ENCODE measurements around the gene ACOXL. TPM values are rescaled to one million over a fixed set of nuclear protein-coding genes. Genes with fewer than 3 reads are reported as not detected.
A peak's percentile ranks its signal among the peaks of the same experiment; 100 is the strongest.

The ACOXL gene
- total RNA-seq, 2 experiments from 2014 or later = 0.26 to 0.41 TPM

- POLR2A ChIA-PET = no interaction called here
- Mint-ChIP-seq H3K4me1 (ENCODE audit: low read depth) (peaks cover 14% of the 10 kb centered on the region), H3K27me3 (peaks cover 26% of the 10 kb centered on the region), H3K36me3 (peaks cover 3% of the 10 kb centered on the region), H3K9me3 (peaks cover 14% of the 10 kb centered on the region), H3K27ac (no peak overlapping the region), H3K4me3 (no peak overlapping the region)
- DNase-seq = no peak
- CTCF ChIA-PET = interaction anchor here (1.2 kb wide), 1 partner anchor 15 kb away, joined by 4 read pairs; no protein-coding TSS in a partner anchor
- intact Hi-C loops (cut with micrococcal nuclease) = no loop called here
Observed at GRCh38 chr2:110828330-110828729, 96.0 kb downstream of the ACOXL start.

- H3K9me3 Mint-ChIP-seq = peaks cover 8% of the 10 kb centered on the region
Observed at GRCh38 chr2:110829413-110830146, 97.2 kb downstream of the ACOXL start.

GRCh38 chr2:110832740-110833139 is 100.4 kb downstream of the ACOXL start:
- ChIA-PET POLR2A (no interaction called here), CTCF (interaction anchor here (0.9 to 1.2 kb wide), 3 partner anchors 20 to 26 kb away, joined by 3 to 9 read pairs (median 4); no protein-coding TSS in a partner anchor)
- no peaks in the 10 kb centered on the region for H3K9me3 Mint-ChIP-seq
- H3K27me3 Mint-ChIP-seq = peaks cover 29% of the 10 kb centered on the region
- H3K4me3 Mint-ChIP-seq = no peak overlapping the region
- DNase-seq = no peak
- no peak overlapping the region for H3K27ac Mint-ChIP-seq
- H3K4me1 Mint-ChIP-seq (ENCODE audit: low read depth) = peaks cover 10% of the 10 kb centered on the region
- intact Hi-C loops (cut with micrococcal nuclease) = no loop called here
- no peaks in the 10 kb centered on the region for H3K36me3 Mint-ChIP-seq

More at GRCh38 chr2:110829413-110830146, 97.2 kb downstream of the ACOXL start:
- no peak for DNase-seq
- Mint-ChIP-seq H3K27ac (no peak overlapping the region), H3K36me3 (peaks cover 1% of the 10 kb centered on the region), H3K4me1 (ENCODE audit: low read depth) (peaks cover 17% of the 10 kb centered on the region), H3K27me3 (peaks cover 34% of the 10 kb centered on the region), H3K4me3 (no peak overlapping the region)
- POLR2A ChIA-PET = no interaction called here
- CTCF ChIA-PET = interaction anchor here (0.5 kb wide), 1 partner anchor 55 kb away, joined by 3 read pairs; no protein-coding TSS in a partner anchor
- intact Hi-C loops (cut with micrococcal nuclease) = no loop called here

DNA sequence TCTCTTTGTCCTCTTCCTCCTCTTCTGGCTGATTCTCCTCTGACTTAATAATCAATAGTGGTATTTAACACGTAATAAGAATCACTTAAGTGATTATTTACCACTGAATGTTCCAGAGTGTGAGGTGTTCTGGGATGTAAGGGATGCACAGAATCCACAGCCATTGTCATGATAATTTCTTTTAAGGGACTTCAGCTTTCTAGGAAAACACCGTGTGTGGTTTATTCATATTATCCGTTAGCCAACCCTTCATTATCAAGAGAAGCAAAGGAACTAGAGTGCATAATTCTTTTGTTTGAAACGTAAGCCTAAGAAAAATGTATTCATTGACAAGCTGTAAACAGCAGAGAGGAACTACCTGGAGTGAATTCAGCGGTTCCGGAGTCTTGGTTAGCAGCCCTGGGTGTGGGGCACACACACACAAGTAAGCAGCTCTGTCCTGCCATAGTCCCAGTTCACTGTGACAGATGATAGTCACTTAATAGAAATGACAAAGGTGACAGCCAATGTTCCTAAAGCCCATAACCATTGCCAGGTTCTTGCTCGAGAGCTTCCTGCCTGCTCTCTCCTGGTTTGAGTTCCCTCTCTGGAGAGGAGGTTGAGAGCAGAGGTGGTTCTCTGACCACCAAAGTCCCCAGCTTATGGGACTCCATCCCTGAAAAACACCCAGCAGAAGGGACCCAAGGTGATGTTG is 101.9 kb downstream of the ACOXL start:
- Mint-ChIP-seq H3K4me3 (no peak overlapping the region), H3K27ac (no peak overlapping the region), H3K27me3 (peaks cover 30% of the 10 kb centered on the region), H3K4me1 (ENCODE audit: low read depth) (peaks cover 7% of the 10 kb centered on the region), H3K9me3 (no peaks in the 10 kb centered on the region), H3K36me3 (no peaks in the 10 kb centered on the region)
- ChIA-PET POLR2A (no interaction called here), CTCF (interaction anchor here (2.6 kb wide), 1 partner anchor 22 kb away, joined by 9 read pairs; no protein-coding TSS in a partner anchor)
- intact Hi-C loops (cut with micrococcal nuclease) = no loop called here
- DNase-seq = no peak

GRCh38 chr2:110836671-110837070 is 104.3 kb downstream of the ACOXL start:
- peaks cover 7% of the 10 kb centered on the region for H3K4me1 Mint-ChIP-seq (ENCODE audit: low read depth)
- DNase-seq = no peak
- ChIA-PET CTCF (interaction anchor here (0.7 kb wide), 1 partner anchor 17 kb away, joined by 4 read pairs; no protein-coding TSS in a partner anchor), POLR2A (no interaction called here)
- no peaks in the 10 kb centered on the region for H3K9me3 Mint-ChIP-seq
- intact Hi-C loops (cut with micrococcal nuclease) = no loop called here
- no peaks in the 10 kb centered on the region for H3K36me3 Mint-ChIP-seq
- H3K27ac Mint-ChIP-seq = no peak overlapping the region
- H3K4me3 Mint-ChIP-seq = no peak overlapping the region
- H3K27me3 Mint-ChIP-seq = peaks cover 27% of the 10 kb centered on the region

DNA sequence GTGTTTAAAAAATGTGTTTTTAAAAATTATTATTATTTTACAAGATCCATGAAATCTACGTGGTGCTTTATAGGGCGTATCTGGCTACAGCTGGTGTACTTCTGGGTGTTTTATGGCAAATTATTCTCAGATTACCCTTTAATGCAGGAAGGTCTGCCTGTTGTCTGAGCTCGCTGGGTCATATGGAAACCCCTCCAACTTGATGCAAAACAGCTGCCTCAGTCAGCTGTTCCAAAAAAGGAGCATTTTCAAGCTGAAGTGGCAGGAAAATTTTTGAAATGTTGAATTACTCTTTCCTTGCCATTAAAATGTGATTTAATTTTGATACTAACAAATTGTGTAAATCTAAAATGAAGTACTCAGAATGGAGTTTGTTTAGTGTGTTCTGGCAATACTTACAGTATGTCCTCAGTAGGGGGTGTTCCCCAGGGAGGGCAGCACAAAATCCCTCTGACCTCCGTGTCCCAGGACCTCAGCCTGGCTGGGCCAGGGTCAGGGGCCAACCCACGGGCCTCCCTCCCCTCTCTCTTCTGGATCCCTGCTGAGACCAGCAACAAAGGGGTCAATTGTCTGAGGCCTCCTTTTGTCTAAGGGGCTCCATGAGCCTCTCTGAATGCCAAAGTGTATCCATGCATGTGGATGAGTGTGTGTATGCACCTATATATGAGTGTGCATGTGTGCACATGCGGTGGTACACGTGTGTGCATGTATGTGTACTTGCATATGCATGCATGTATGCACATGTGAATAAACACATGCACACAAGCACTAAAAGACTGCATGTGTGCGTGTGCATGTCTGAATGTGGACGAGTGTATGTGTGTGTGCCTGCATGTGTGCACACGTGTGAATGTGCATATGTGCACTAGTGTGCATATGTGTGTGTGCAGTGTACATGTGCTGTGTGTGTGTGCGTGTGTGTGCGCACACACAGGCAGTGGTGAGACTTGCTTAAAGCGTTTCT is 105.4 kb downstream of the ACOXL start:
- intact Hi-C loops (cut with micrococcal nuclease) = no loop called here
- Mint-ChIP-seq H3K36me3 (no peaks in the 10 kb centered on the region), H3K9me3 (no peaks in the 10 kb centered on the region), H3K4me1 (ENCODE audit: low read depth) (peaks cover 7% of the 10 kb centered on the region), H3K27ac (no peak overlapping the region), H3K4me3 (no peak overlapping the region), H3K27me3 (peaks cover 35% of the 10 kb centered on the region)
- ChIA-PET CTCF (no interaction called here), POLR2A (no interaction called here)
- no peak for DNase-seq

DNA sequence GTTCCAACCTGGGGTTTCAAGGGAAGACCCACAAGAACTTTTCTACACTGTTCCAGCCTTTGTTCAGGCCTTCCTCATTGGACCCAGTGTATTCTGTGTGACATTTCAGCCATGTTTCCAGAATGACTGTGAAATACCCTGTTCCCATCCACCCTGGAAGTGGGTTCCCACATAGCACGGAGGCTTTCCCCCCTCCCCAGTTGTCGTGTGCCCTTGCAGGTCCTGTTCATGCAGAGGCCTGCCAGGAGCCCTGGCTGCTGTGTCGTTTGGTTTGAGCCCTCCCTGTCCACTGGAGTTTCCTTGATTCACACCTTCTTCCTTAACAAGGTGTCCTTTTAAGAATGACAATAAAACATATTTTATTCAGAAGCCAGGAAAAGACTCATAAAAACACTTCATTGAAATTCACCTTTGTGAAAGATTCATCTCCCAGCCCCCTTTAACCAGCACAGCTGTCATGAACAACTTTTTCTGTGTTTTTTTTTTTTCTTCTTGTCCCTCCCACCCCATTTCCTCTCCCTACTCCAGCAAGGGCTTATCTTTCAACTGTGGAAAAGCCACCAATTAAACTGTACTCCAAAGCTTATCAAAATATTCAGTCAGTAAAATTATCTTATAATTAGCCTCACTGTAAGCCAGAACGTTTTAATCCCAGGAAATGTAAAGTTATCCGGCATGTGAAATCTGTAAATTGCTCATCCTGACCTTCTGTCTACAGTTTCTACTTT is 106.4 kb downstream of the ACOXL start:
- intact Hi-C loops (cut with micrococcal nuclease) = no loop called here
- Mint-ChIP-seq H3K4me3 (no peak overlapping the region), H3K4me1 (ENCODE audit: low read depth) (peaks cover 7% of the 10 kb centered on the region), H3K9me3 (no peaks in the 10 kb centered on the region), H3K27me3 (peaks cover 30% of the 10 kb centered on the region), H3K27ac (no peak overlapping the region), H3K36me3 (no peaks in the 10 kb centered on the region)
- CTCF ChIA-PET = interaction anchor here (1.6 kb wide), 1 partner anchor 27 kb away, joined by 5 read pairs; no protein-coding TSS in a partner anchor
- DNase-seq = no peak
- POLR2A ChIA-PET = no interaction called here

GRCh38 chr2:110840508-110840907 is 108.1 kb downstream of the ACOXL start:
- DNase-seq = no peak
- H3K27ac Mint-ChIP-seq = no peak overlapping the region
- no peaks in the 10 kb centered on the region for H3K9me3 Mint-ChIP-seq
- intact Hi-C loops (cut with micrococcal nuclease) = no loop called here
- H3K4me1 Mint-ChIP-seq (ENCODE audit: low read depth) = peaks cover 22% of the 10 kb centered on the region
- H3K36me3 Mint-ChIP-seq = no peaks in the 10 kb centered on the region
- ChIA-PET POLR2A (no interaction called here), CTCF (interaction anchor here (0.8 to 1.9 kb wide), 4 partner anchors 11 to 19 kb away, joined by 3 to 5 read pairs (median 4); no protein-coding TSS in a partner anchor)
- H3K27me3 Mint-ChIP-seq = peaks cover 25% of the 10 kb centered on the region
- no peak overlapping the region for H3K4me3 Mint-ChIP-seq

- Mint-ChIP-seq H3K27me3 (peaks cover 25% of the 10 kb centered on the region), H3K4me3 (no peak overlapping the region), H3K36me3 (no peaks in the 10 kb centered on the region), H3K9me3 (no peaks in the 10 kb centered on the region), H3K27ac (no peak overlapping the region), H3K4me1 (ENCODE audit: low read depth) (peaks cover 36% of the 10 kb centered on the region)
- POLR2A ChIA-PET = no interaction called here
- intact Hi-C loops (cut with micrococcal nuclease) = no loop called here
- CTCF ChIA-PET = interaction anchor here (1.9 kb wide), 1 partner anchor 10 kb away, joined by 5 read pairs; no protein-coding TSS in a partner anchor
- no peak for DNase-seq
Observed at GRCh38 chr2:110842048-110842447, 109.7 kb downstream of the ACOXL start.

GRCh38 chr2:110843496-110843895 is 111.1 kb downstream of the ACOXL start:
- Mint-ChIP-seq H3K4me1 (ENCODE audit: low read depth) (peaks cover 47% of the 10 kb centered on the region), H3K9me3 (no peaks in the 10 kb centered on the region), H3K27ac (no peak overlapping the region), H3K36me3 (no peaks in the 10 kb centered on the region), H3K4me3 (no peak overlapping the region), H3K27me3 (peaks cover 21% of the 10 kb centered on the region)
- CTCF ChIA-PET = interaction anchor here (0.6 to 0.9 kb wide), 2 partner anchors 30 to 32 kb away, joined by 3 read pairs; no protein-coding TSS in a partner anchor
- POLR2A ChIA-PET = interaction anchor here (0.9 to 1.2 kb wide), 2 partner anchors 9 to 22 kb away, joined by 3 read pairs; no protein-coding TSS in a partner anchor
- intact Hi-C loops (cut with micrococcal nuclease) = no loop called here
- no peak for DNase-seq

DNA sequence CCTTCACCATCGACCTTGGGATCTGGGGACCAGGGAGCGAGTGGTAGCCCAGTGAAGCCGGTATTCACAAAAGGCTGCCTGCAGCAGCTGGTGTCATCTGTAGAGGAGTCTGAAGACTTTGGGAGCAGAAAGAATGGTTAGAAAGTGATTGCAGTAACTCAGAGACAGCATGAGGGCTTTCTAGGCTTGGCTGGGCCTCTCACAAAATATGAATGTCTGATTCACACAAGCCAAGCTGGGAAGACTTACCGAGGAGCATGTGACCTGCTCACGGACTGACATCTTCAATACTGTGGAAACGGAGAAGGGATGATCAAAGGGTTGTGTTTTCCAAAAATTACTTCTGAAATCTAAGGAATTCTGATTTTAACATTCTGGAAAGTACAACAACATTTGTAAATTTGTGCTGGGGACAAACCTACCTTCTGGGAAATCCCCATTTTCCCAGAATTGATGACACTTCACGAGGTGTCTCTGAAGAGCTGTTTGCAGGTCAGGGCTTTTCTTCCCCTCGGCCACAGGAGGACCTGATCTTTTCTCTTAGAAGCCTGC is 111.7 kb downstream of the ACOXL start:
- intact Hi-C loops (cut with micrococcal nuclease) = no loop called here
- peak overlapping the region; percentile 52 for H3K27ac Mint-ChIP-seq
- peaks cover 52% of the 10 kb centered on the region for H3K4me1 Mint-ChIP-seq (ENCODE audit: low read depth)
- peak; percentile 25 for DNase-seq
- ChIA-PET POLR2A (interaction anchor here (0.9 to 1.2 kb wide), 2 partner anchors 9 to 22 kb away, joined by 3 read pairs; no protein-coding TSS in a partner anchor), CTCF (interaction anchor here (0.6 to 0.9 kb wide), 2 partner anchors 31 to 32 kb away, joined by 3 read pairs; no protein-coding TSS in a partner anchor)
- no peaks in the 10 kb centered on the region for H3K36me3 Mint-ChIP-seq
- no peaks in the 10 kb centered on the region for H3K9me3 Mint-ChIP-seq
- H3K4me3 Mint-ChIP-seq = no peak overlapping the region
- peaks cover 22% of the 10 kb centered on the region for H3K27me3 Mint-ChIP-seq
